ENCODE results near the gene OR14A16. TPM values are rescaled to one million over a fixed set of nuclear protein-coding genes. Genes with fewer than 3 reads are reported as not detected.

Gene OR14A16
- polyA plus RNA-seq, 1 donor = not detected

Other genes starting within 250 kb of the OR14A16 start
- gene OR2G2, start 235.8 kb downstream of the OR14A16 start, polyA plus RNA-seq (ENCODE audit: insufficient read length) = not detected
- not detected for gene OR2G3, start 218.5 kb downstream of the OR14A16 start, polyA plus RNA-seq (ENCODE audit: insufficient read length)
- gene OR13G1, start 144.4 kb downstream of the OR14A16 start, polyA plus RNA-seq (ENCODE audit: insufficient read length) = not detected
- not detected for gene OR6F1, start 107.5 kb downstream of the OR14A16 start, polyA plus RNA-seq (ENCODE audit: insufficient read length)
- not detected for gene OR14K1, start 85.5 kb downstream of the OR14A16 start, polyA plus RNA-seq (ENCODE audit: insufficient read length)
- not detected for gene OR14A2, start 76.0 kb downstream of the OR14A16 start, polyA plus RNA-seq (ENCODE audit: insufficient read length)
- gene OR1C1, start 63.6 kb downstream of the OR14A16 start, polyA plus RNA-seq (ENCODE audit: insufficient read length) = not detected
- gene OR11L1, start 17.8 kb upstream of the OR14A16 start, polyA plus RNA-seq (ENCODE audit: insufficient read length) = not detected
- 3.1 TPM for gene TRIM58, start 33.1 kb upstream of the OR14A16 start, polyA plus RNA-seq (ENCODE audit: insufficient read length)
- gene OR2W3, start 71.5 kb upstream of the OR14A16 start, polyA plus RNA-seq (ENCODE audit: insufficient read length) = 0.49 TPM
- not detected for gene OR2T8, start 96.1 kb upstream of the OR14A16 start, polyA plus RNA-seq (ENCODE audit: insufficient read length)
- not detected for gene OR2AJ1, start 100.8 kb upstream of the OR14A16 start, polyA plus RNA-seq (ENCODE audit: insufficient read length)
- not detected for gene OR2L8, start 124.7 kb upstream of the OR14A16 start, polyA plus RNA-seq (ENCODE audit: insufficient read length)
- gene OR2AK2, start 141.1 kb upstream of the OR14A16 start, polyA plus RNA-seq (ENCODE audit: insufficient read length) = not detected
- gene OR2L5, start 189.5 kb upstream of the OR14A16 start, polyA plus RNA-seq (ENCODE audit: insufficient read length) = not detected
- 0.06 TPM for gene OR2L2, start 206.0 kb upstream of the OR14A16 start, polyA plus RNA-seq (ENCODE audit: insufficient read length)
- not detected for gene OR2L3, start 222.7 kb upstream of the OR14A16 start, polyA plus RNA-seq (ENCODE audit: insufficient read length)